ENCODE results near the gene ADAMTSL1.

ADAMTSL1 gene

GRCh38 chr9:18826248-18826647, 352.3 kb downstream of the ADAMTSL1 start:
- no peak for DNase-seq (ENCODE audit: low spot score)
- in situ Hi-C loops (cut with MboI; ENCODE audit: low pct_unique_long_range_greater_than_20kb, low sequenced_read_pairs, unreplicated experiment) = no loop called here
- no peak for TF ChIP-seq CTCF (IDR thresholded peaks at IDR 0.05; ENCODE audit: extremely low read depth, insufficient read depth, missing control alignments)

GRCh38 chr9:18829066-18829465, 355.1 kb downstream of the ADAMTSL1 start:
- no peak for DNase-seq (ENCODE audit: low spot score)
- no peak for TF ChIP-seq CTCF (IDR thresholded peaks at IDR 0.05; ENCODE audit: extremely low read depth, insufficient read depth, missing control alignments)
- in situ Hi-C loops (cut with MboI; ENCODE audit: low pct_unique_long_range_greater_than_20kb, low sequenced_read_pairs, unreplicated experiment) = no loop called here

- DNase-seq (ENCODE audit: low spot score) = no peak
- in situ Hi-C loops (cut with MboI; ENCODE audit: low pct_unique_long_range_greater_than_20kb, low sequenced_read_pairs, unreplicated experiment) = no loop called here
- no peak for TF ChIP-seq CTCF (IDR thresholded peaks at IDR 0.05; ENCODE audit: extremely low read depth, insufficient read depth, missing control alignments)
Measured at GRCh38 chr9:18829873-18830272, 355.9 kb downstream of the ADAMTSL1 start.

GRCh38 chr9:18834740-18835361, 360.9 kb downstream of the ADAMTSL1 start:
- in situ Hi-C loops (cut with MboI; ENCODE audit: low pct_unique_long_range_greater_than_20kb, low sequenced_read_pairs, unreplicated experiment) = no loop called here
- no peak for DNase-seq (ENCODE audit: low spot score)
- TF ChIP-seq CTCF (IDR thresholded peaks at IDR 0.05; ENCODE audit: extremely low read depth, insufficient read depth, missing control alignments) = no peak

GRCh38 chr9:18837402-18837801, 363.4 kb downstream of the ADAMTSL1 start:
- in situ Hi-C loops (cut with MboI; ENCODE audit: low pct_unique_long_range_greater_than_20kb, low sequenced_read_pairs, unreplicated experiment) = no loop called here
- no peak for TF ChIP-seq CTCF (IDR thresholded peaks at IDR 0.05; ENCODE audit: extremely low read depth, insufficient read depth, missing control alignments)
- no peak for DNase-seq (ENCODE audit: low spot score)

- in situ Hi-C loops (cut with MboI; ENCODE audit: low pct_unique_long_range_greater_than_20kb, low sequenced_read_pairs, unreplicated experiment) = no loop called here
- DNase-seq (ENCODE audit: low spot score) = no peak
- TF ChIP-seq CTCF (IDR thresholded peaks at IDR 0.05; ENCODE audit: extremely low read depth, insufficient read depth, missing control alignments) = no peak
Measured at GRCh38 chr9:18847576-18848275, 373.8 kb downstream of the ADAMTSL1 start.
